ENCODE measurements around the gene THRSP.
"Not testable (repeated sequence)": the region's sequence is repeated elsewhere in the genome, so short reads cannot be mapped to it uniquely, and the experiment has no call there.

The THRSP gene

DNA sequence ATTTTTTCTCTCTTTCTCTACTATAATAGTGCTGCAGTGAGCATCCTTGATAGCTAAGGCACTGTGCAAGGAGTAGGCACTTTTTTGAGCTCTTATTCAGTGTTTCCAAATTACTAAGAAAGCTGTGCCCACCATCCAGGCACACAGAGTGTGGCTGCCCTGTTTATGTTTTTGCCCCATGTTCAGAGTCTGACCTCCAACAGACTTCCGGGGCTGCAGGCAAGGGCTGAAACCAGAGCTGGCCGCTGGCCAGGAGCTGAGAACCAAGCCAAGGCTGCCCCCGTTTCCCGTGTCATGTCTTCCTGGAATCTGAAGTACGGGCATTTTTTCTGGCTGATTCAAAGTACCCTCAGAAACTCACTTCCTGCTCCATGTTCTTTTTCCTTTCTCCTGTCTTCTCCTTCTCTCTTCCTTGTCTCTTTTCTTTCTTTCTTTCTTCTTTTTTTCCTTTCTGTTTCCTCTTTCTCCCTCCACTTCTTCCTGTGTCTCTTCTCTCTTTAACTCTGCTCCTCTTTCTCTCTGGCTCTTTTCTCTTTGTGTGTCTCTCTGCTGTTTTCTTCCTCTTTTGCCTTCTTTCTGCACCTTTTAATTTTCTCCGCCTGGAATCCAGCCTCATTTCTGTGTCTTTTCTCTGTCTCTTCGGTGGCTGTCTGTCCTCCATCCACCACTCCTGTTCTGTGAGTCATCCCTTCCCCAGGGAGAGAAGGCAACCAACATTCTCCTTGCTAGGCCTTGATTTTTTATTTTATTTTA is 23.6 kb upstream of the THRSP start:
- DNase-seq, result peak; percentile 67 to 75

DNA sequence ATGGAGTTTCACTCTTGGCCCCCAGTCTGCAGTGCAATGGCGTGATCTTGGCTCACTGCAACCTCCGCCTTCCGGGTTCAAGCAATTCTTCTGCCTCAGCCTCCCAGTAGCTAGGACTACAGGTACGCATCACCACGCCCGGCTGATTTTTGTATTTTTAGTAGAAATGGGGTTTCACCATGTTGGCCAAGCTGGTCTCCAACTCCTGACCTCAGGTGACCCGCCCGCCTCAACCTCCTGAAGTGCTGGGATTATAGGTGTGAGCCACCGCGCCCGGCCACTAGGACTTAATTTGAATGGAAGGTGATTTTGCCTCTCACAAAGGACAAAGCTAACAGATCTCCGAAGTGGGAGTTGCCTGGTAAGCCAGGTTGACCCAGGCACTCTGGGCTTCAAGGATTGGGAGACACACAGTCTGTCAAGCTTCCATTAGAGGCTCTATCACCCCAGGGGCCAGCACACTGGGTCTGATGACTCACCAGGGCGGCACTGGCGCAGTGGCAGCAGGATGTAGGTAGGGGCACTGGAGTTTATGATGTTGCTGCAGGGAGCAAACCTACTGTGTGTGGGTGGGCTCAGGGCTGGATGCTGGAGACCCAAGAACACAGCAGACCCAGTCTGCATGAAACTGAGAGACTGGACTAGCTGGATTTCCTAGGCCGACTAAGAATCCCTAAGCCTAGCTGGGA is 22.8 kb upstream of the THRSP start:
- DNase-seq, result no peak

DNA sequence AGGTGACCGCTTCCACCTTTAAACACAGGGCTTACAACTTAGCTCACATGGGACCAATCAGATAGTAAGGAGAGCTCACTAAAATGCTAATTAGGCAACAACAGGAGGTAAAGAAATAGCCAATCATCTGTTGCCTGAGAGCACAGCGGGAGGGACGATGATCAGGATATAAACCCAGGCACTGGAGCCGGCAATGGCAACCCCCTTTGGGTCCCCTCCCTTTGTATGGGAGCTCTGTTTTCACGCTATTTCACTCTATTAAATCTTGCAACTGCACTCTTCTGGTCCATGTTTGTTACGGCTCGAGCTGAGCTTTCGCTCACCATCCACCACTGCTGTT is 22.3 kb upstream of the THRSP start:
- not testable (repeated sequence) for DNase-seq

DNA sequence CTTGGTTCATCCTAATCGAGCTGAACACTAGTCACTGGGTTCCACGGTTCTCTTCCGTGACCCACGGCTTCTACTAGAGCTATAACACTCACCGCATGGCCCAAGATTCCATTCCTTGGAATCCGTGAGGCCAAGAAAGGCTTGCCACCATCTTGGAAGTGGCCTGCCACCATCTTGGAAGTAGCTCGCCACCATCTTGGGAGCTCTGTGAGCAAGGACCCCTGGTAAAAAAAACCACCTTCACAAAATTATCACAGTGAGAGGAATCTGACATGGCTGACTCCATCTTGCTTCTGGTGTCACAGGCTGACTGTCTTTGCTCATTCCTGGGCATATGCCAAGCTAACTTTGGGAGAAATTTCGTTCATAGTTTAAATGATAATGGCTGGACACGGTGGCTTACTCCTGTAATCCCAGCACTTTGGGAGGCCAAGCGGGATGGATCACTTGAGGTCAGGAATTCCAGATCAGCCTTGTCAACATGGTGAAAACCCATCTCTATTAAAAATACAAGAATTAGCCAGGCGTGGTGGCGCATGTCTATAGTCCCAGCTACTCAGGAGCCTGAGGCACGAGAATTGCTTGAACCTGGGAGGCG is 21.7 kb upstream of the THRSP start:
- no peak for DNase-seq

DNA sequence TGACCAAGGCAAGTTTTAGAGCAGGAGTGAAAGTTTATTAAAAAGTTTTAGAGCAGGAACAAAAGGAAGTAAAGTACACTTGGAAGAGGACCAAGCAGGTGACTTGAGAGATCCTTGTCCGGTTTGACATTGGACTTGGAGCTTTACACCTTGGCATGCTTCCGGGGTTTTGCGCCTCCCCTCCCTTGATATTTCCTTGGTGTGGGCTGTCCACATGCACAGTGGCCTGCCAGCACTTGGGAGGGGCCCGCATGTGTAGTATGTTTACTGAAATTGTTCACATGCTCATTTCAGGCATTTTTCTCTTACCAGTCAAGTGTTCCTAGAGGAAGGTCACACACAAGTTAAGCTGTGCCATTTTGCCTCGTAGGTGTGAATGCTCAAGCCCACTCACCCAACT is 19.0 kb upstream of the THRSP start:
- no peak for DNase-seq

DNA sequence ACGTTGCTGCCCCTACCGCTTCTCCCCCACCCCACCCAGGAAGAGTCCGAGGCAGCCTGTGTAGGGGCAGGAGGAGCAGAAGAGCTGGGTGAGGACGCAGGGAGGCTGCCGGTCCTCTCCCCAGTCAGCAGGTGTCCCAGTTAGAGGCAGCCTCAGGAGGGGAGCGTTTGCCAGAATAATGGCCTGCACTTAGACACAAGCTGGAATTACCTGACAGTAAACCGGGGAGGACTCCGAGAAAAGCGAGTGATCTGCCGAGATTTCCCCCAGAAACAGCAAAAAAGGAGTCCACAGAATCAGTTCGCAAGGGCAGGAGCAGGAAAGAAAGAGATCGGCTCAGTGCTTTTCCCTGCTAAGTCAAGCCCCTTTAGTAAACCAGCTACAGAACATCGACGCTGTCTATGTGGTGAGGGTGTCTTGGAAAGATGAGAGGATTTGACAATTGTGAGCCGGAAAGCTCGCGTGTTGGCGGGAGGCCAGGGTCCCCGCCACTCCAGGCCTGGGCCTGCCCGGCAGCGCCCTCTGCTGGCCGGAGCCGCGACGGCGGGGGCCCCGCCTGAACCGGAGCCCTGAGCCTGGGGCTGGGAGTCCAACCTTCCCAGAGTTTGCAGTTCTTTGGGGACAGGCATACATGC is 17.7 kb upstream of the THRSP start:
- peak; percentile 20 to 56 for DNase-seq

DNA sequence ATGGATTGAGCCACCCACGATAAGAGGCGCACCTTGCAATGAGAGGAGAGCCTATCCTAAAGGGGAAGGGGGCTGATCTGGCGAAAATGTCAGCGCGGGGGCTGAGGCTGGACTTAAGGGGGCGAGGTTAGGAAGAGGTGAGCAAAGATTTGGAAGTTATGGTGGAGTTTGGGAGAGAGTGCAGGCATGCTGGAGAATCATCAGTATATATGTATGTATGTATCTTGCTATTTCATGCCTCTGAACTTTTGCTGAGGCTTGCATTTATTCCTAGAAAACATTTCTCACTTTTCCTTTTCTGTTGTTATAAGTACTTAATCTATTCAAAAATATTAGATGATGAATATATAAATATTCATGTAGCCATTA is 17.2 kb upstream of the THRSP start:
- no peak for DNase-seq

DNA sequence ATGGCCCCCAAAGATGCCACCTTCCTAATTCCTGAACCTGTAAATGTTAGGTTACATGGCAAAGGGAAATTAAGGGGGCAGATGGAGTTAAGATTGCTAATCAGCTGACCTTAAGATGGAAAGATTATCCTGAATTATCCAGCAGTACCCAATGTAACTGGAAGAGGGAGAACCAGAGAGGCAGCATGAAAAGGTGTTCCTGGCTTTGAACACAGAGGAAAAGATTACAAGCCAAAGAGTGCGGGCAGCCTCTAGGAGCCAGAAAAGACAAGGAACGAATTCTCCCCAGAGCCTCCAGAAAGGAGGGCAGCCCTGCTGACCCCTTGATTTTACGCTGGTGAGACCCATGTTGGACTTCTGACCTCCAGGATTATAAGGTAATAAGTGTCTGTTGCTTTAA is 15.1 kb upstream of the THRSP start:
- no peak for DNase-seq

DNA sequence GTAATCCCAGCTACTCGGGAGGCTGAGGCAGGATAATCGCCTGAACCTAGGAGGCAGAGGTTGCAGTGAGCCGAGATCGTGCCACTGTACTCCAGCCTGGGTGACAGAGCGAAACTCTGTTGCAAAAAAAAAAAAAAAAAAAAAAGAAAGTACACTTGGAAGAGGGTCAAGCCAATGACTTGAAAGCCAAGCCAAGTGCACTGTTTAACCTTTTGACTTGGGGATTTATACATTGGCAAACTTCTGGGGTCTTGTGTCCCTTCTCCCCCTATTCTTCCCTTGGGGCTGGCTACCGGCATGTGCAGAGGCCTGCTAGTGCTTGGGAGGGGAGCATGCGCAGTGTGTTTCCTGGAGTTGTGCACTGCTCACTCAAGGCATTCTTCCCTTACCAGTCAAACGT is 14.3 kb upstream of the THRSP start:
- DNase-seq, result no peak

DNA sequence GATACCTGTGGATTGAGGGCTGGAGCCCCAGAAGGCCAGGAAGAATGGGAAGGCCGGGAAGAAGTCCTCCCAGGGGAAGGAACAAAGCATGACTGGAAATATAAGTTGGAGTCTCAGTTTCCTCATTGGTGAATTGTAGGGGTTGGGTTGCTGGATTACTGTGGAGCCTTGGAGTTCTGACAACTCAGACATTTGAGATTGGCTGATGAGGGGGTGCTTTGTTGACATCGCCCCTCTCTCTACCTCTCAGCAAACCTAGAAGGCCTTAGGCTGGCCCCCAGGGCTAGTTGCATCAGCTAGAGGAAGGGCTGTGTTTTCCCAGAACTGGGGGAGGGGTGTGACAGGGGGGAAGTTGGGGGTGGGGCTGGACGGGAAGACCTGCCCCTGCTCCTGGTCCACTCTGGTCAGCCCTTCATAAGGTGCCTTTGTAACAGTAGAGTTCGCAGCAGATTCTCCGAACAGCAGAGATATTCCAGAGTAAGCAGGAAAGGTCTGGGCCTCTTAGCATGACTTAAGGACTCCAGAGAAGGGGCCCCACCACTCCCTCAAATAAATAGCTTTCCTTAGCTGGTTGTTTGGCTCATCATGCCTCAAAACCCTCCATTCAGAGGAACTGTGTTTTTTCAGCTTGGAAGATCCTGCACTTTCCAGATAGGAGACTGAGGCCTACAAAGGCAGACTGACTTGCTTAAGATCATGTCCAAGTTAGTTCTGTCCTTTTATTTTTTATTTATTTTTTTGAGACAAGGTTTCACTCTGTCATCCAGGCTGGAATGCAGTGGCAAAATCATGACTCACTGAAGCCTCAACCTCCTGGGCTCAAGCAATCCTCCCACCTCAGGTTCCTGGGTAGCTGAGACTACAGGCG is 12.5 kb upstream of the THRSP start:
- DNase-seq, result no peak

DNA sequence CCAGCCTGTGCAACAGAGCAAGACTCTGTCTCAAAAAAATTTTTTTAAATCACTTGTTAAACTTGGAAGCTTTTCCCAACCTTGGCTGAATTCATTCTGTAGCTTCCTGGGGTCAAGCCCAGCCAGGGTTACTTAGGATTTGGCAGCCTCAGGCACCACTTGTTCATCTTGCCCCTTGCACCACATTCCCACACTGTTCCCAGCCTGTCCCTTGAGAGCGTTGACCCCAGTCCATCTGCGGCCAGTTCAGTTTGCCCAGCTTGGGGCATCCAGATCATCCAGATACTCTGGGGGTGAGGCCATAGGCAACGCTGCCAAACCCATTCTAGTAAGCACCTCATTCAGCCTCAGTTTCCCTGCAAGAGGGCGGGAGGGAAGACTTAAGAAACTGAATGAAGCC is 8.7 kb upstream of the THRSP start:
- no peak for DNase-seq

DNA sequence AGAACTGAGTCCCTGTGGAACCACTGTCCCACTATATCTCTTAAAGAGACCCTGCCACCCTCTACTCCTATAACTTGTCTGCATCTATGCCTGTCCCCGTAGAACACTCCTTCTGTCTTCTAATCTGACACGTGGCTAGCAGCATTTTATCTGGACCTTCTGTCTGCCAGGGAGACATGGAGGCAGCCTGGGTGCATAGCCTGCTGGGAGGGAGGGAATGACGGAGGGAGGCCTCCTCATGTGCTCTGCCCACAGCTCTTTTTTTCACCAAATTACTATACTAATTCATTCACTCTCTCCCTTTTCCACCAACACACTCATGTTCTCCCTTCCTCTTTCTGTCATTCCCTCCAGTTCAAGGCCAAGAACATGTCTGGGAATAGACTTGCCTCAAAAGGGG is 7.6 kb upstream of the THRSP start:
- no peak for DNase-seq

DNA sequence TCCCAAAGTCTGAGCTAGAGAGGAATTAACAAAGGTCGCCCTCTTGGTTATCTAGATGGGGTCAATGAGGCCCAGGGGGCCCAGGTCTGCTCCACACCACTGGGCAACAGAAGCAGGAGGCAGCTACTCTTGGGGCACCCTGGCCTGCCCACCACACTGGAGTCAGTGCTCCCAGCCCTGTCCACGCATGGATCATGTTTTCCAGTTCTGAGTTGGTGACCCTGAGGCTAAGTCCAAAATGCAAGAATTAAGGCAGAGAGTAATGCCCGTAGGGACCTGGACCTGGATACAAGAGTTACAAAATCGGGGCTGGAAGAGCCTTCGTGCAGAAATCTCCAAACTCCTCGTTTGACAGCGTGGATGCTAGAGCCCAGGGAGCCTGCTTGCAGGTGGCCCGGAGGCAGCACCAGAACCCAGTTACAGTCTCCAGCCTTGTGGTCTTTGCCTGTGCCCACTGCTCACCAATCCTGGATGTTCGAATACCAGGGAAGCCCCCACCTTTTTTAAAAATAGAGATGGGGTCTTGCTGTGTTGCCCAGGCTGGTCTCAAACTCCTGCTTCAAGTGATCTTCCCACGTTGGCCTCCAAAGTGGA is 6.1 kb upstream of the THRSP start:
- no peak for DNase-seq

DNA sequence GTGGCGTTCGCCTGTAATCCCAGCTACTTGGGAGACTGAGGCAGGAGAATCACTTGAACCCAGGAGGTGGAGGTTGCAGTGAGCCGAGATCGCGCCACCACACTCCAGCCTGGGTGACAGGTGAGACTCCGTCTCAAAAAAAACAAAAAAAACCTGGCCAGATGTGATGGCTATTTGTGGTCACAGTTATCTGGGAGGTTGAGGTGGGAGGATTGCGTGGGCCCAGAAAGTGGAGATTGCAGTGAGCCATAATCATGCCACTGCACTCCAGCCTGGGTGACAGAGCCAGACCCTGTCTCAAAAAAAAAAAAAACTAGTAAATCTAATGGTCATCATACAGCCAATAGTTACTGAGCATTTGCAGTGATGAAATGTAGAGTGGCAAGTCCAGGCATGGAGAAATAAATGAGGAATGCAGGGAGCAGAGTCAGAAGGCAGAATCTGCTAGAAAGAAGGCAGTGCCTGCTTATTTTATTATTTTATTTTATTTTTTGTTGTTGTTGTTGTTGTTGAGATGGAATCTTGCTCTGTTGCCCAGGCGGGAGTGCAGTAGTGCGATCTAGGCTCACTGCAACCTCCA is 3.8 kb upstream of the THRSP start:
- DNase-seq, result not testable (repeated sequence)

DNA sequence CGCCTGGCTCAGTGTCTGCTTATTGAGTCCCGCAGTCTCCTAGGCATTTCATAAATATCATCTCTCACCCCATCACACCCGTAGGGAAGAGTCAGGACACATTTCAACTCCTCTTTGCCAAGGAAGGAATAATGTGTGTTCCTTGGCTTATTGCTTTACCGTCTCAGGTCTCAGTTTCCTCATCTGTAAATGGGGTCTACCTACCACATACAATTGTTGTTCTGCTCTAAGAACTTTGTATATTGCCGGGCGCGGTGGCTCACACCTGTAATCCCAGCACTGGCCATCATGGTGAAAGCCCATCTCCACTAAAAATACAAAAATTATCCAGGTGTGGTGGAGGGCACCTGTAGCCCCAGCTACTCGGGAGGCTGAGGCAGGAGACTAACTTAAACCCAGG is 3.1 kb upstream of the THRSP start:
- no peak for DNase-seq

DNA sequence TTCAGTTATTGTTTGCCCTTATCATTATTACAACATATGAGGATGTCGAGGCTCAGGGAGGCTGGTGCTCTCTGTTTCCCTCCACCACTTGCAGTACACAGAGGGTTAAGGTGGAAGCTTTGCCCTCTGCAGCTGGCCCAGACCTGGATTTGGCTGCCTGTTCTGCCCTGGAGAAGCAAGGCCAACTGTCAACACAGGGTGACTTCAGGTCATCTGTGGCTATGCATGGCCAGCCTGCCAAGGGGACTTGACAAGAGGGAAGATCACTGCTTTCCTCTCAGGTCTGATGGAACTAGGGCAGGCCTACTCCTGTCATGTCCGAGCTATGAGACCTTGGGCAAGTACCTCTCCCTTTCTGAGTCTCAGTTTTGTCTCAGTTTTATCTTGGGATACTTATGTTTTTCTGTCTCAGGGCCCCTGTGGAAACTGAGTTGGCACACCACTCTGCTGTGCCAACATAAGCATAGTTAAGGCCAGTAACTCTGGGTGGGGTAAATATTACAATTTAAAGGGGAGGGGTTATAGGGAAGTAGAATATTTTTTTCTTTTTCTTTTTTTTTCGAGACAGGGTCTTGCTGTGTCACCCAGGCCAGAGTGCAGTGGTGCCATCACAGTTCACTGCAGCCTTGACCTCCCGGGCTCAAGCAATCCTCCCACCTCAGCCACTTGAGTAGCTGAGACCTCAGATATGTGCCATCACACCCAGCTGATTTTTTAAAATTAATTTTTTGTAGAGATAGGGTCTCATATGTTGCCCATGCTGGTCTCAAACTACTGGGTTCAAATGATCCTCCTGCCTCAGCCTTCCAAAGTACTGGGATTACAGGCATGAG is 2.4 kb upstream of the THRSP start:
- DNase-seq, result no peak

DNA sequence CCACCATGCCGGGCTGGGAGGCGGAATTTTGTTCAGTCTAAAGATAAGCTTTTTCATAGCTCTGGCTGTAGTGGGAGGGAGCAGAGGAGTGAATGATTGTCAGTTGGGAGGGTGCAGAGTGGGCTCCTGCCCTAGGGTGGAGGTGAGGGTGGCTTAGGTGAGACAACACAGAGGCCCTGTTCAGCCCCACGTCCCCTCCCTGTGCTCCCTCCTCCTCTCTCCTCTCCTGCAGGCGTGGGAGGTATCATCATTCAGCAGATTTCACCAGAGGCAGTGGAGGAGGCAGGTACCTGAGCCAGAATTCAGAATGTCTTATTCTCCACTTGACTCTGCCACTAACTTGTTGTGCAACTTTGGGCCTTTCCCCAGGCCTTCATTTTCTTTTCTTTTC is 1.7 kb upstream of the THRSP start:
- DNase-seq, result no peak

DNA sequence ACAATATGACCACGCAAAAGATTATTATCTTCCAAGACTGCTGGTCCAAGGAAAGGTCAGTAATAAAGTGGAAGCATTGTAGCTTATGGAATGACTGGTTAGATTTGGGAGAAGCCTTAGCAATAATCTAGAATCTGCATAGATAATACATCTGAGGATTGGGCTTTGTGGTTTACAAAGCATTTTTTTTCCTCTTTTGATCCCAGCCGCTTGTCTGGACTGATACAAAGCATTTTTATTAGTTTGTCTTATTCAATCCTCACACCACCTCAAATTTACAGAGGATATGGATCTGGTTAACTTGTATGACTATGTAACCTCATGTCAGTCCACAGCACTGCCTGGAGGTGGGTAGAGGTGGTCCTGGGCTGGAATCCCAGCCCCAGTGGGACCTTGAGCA is 990 bp upstream of the THRSP start:
- DNase-seq, result no peak

DNA sequence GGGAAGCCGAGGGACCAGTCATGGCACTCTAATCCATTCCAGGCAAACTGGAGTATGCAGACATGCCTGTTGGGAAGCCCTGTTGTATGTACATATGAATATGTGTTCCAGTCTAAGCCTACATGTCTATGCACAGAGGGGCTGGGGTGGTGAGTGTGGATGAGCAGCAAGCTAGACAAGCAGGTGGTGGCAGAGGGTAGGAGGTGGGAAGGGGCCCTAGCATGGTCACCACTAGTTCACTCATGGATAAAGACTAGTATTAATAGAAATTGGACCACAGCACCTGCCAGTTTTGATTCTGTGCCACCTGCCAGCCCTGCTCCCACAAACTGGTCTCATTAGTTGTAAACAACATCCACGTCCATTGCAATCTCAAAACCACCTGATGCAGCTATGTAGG is 1.5 kb downstream of the THRSP start:
- no peak for DNase-seq

DNA sequence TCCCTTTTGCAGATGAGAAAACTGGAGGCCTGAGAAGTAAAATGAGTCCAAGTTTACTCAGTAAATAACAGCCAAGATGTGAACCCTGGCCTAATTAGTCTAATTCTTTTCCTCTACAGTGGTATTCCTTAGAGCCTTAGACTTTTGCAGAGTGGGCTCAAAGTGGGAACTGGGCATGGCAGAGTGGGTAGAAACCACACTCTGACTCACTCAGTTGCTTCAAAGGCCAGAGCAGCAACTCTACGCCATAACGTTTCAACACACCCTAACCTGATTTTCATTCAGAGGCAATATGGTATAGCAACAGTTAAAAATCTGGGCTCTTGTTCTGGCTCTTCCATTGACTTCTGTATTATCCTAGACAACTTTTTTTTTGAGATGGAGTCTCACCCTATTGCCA is 2.8 kb downstream of the THRSP start:
- DNase-seq, result no peak

DNA sequence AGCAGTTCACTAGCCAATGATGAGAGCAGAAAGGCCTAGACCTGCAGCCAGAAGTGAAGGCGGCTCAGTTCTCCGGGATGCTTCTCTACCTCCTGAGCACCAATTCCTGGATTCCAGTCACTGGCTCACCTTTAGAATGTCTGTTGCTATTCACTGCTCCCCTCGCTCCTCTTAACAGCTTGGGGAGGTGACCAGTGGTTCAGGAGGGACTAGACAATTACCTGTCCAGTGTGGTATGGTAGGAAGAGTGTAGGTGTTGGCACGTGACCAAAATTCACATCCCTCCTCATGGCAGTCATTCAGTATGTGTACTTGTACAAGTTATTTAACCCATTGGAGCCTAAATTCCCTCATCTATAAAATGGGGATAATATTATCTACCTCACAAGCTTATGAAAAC is 4.0 kb downstream of the THRSP start:
- DNase-seq, result no peak
